Neural progenitor cell (in vitro differentiated cells): ENCODE data around the gene CCDC183. TPM values are rescaled to one million over a fixed set of nuclear protein-coding genes. Genes with fewer than 3 reads are reported as not detected.

Source experiments
- DNase-seq: peaks from one replicate; pipeline ENCODE4 v3.0.0-alpha.2; 2016; ENCODE audit warnings: low spot score
- H2AFZ ChIP-seq: fragments of 200-600 bp; sonication (generic); replicated peaks from 2 replicates; pipeline ENCODE4 v1.6.1; 2016; ENCODE audit warnings: antibody characterized with exemption
- H3F3A ChIP-seq: fragments of 200-600 bp; sonication (generic); 2 replicates; pipeline ENCODE4 v1.6.1; 2016; ENCODE audit warnings: antibody characterized with exemption, low read depth
- H3K27ac ChIP-seq: fragments of 200-600 bp; sonication (generic); 2 replicates; pipeline ENCODE4 v1.5.1; 2016; ENCODE audit warnings: mild to moderate bottlenecking
- H3K27me3 ChIP-seq: fragments of 200-600 bp; sonication (generic); 2 replicates; pipeline ENCODE4 v1.6.1; 2016; ENCODE audit warnings: mild to moderate bottlenecking, moderate library complexity
- H3K36me3 ChIP-seq: fragments of 200-600 bp; sonication (generic); 2 replicates; pipeline ENCODE4 v1.5.1; 2016
- H3K4me1 ChIP-seq: fragments of 200-600 bp; sonication (generic); 2 replicates; pipeline ENCODE4 v1.6.1; 2016; ENCODE audit warnings: mixed run types
- H3K4me2 ChIP-seq: fragments of 200-600 bp; sonication (generic); 2 replicates; pipeline ENCODE4 v1.6.1; 2016
- H3K4me3 ChIP-seq: fragments of 200-600 bp; sonication (generic); 2 replicates; pipeline ENCODE4 v1.5.1; 2016
- H3K79me2 ChIP-seq: fragments of 200-600 bp; sonication (generic); 2 replicates; pipeline ENCODE4 v1.6.1; 2016; ENCODE audit warnings: low read depth
- H3K9ac ChIP-seq: fragments of 200-600 bp; sonication (generic); 2 replicates; pipeline ENCODE4 v1.6.1; 2016
- H3K9me3 ChIP-seq: fragments of 200-600 bp; sonication (generic); 2 replicates; pipeline ENCODE4 v1.5.1; 2016; ENCODE audit warnings: low read depth
- H4K20me1 ChIP-seq: fragments of 200-600 bp; sonication (generic); 2 replicates; pipeline ENCODE4 v1.6.1; 2016; ENCODE audit warnings: low read depth
- H3K27ac Mint-ChIP-seq: 3 replicates; pipeline ENCODE4 v1.8.0; 2021; ENCODE audit warnings: mixed read lengths
- H3K27me3 Mint-ChIP-seq: 2 replicates; pipeline ENCODE4 v1.8.0; 2022; ENCODE audit warnings: low read depth, mild to moderate bottlenecking, inconsistent platforms, moderate library complexity, mixed read lengths; ENCODE audit not compliant: insufficient read depth
- H3K36me3 Mint-ChIP-seq: 3 replicates; pipeline ENCODE4 v1.8.0; 2021; ENCODE audit warnings: mixed read lengths
- H3K4me1 Mint-ChIP-seq: 3 replicates; pipeline ENCODE4 v1.8.0; 2021; ENCODE audit warnings: mixed read lengths
- H3K4me3 Mint-ChIP-seq: 3 replicates; pipeline ENCODE4 v1.8.0; 2021; ENCODE audit warnings: mild to moderate bottlenecking, moderate library complexity, mixed read lengths
- H3K9me3 Mint-ChIP-seq: 3 replicates; pipeline ENCODE4 v1.8.0; 2020; ENCODE audit warnings: mixed read lengths
- EZH2 ChIP-seq: fragments of 200-600 bp; sonication (generic); IDR thresholded peaks from 2 replicates; pipeline ENCODE4 v1.6.1; 2017; ENCODE audit warnings: antibody characterized with exemption, mild to moderate bottlenecking, moderate library complexity
- EZH2phosphoT487 ChIP-seq: fragments of 200-600 bp; sonication (generic); IDR thresholded peaks from 2 replicates; pipeline ENCODE4 v1.6.1; 2017; ENCODE audit warnings: antibody characterized with exemption
- total RNA-seq: library from RNA; depleted of rRNA; stranded (reverse); fragments of >200 nt; gene quantifications from 2 replicates; pipeline ENCODE4 v1.2.3, GENCODE V29; 2015; ENCODE audit warnings: low replicate concordance
- TF ChIP-seq, protein P1 (sequence below): fragments of 200-600 bp; sonication (generic); IDR thresholded peaks from 2 replicates; pipeline ENCODE4 v1.5.1; 2017; ENCODE audit warnings: antibody characterized with exemption, mild to moderate bottlenecking

The CCDC183 gene
- total RNA-seq, 1 donor from 2014 or later, result 0.84 TPM

- TF ChIP-seq EZH2phosphoT487, result no peak
- TF ChIP-seq, protein P1, sequence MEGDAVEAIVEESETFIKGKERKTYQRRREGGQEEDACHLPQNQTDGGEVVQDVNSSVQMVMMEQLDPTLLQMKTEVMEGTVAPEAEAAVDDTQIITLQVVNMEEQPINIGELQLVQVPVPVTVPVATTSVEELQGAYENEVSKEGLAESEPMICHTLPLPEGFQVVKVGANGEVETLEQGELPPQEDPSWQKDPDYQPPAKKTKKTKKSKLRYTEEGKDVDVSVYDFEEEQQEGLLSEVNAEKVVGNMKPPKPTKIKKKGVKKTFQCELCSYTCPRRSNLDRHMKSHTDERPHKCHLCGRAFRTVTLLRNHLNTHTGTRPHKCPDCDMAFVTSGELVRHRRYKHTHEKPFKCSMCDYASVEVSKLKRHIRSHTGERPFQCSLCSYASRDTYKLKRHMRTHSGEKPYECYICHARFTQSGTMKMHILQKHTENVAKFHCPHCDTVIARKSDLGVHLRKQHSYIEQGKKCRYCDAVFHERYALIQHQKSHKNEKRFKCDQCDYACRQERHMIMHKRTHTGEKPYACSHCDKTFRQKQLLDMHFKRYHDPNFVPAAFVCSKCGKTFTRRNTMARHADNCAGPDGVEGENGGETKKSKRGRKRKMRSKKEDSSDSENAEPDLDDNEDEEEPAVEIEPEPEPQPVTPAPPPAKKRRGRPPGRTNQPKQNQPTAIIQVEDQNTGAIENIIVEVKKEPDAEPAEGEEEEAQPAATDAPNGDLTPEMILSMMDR, result no peak
- TF ChIP-seq EZH2, result no peak
- H3K27ac ChIP-seq, result peak within 1 kb of the TSS; percentile 61
These were observed 11.3 kb downstream of the CCDC183 start, which contains the start of gene RABL6 for GRCh38 chr9:136807281-136808074. Gene RABL6 (plus strand): TSS chr9:136807948. CDS start chr9:136808197, 249 bp downstream.

DNA sequence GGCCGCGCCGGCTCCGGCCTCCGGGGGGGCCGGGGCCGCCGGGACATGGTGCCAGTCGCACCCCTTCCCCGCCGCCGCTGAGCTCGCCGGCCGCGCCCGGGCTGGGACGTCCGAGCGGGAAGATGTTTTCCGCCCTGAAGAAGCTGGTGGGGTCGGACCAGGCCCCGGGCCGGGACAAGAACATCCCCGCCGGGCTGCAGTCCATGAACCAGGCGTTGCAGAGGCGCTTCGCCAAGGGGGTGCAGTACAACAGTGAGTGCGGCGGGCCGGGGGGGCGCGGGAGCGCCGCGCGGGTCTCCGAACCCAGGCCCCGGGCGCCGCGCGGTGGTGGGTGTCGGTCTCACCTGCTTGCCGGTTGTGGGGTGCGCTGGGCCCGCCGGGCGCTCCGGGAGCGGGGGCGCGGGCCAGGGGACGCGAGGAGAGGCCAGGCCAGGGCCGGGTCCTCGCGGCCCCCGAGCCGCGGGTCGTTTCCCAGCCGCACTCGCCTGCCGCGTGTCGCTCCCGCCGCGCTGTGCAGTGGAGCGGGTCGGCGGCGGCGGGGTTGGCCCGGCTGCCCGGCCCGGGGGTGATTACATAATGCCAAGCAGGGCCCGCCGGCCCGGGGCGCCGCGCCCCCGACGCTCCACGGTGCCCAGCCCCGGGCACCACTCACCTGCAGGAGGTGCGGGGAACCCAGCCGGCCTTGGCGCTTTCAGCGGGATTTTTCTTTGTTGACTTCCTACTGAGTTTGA lies 12.1 kb downstream of the CCDC183 start:
- H3K79me2 ChIP-seq, result peaks cover 54% of the 10 kb centered on the region
- TF ChIP-seq EZH2, result no peak
- TF ChIP-seq, protein P1, result no peak
- no peak for TF ChIP-seq EZH2phosphoT487
- H3K27ac ChIP-seq, result peak overlapping the region; percentile 61
- H3K27me3 Mint-ChIP-seq, result peaks cover 6% of the 10 kb centered on the region
- peak overlapping the region; percentile 13 for H3K27ac Mint-ChIP-seq
- peaks cover 3% of the 10 kb centered on the region for H3K36me3 ChIP-seq
- H3K9me3 Mint-ChIP-seq, result peaks cover 2% of the 10 kb centered on the region
- H3K4me1 ChIP-seq, result peaks cover 25% of the 10 kb centered on the region
- H3K4me3 ChIP-seq, result peak overlapping the region; percentile 100
- peak; percentile 58 for DNase-seq
- peak overlapping the region; percentile 92 for H3K4me2 ChIP-seq
- peak overlapping the region; percentile 82 for H2AFZ ChIP-seq
- peak overlapping the region; percentile 89 for H3K4me3 Mint-ChIP-seq
- H3K4me1 Mint-ChIP-seq, result peaks cover 32% of the 10 kb centered on the region
- peak overlapping the region; percentile 83 for H3K9ac ChIP-seq
- no peaks in the 10 kb centered on the region for H3K9me3 ChIP-seq
- H4K20me1 ChIP-seq, result peaks cover 46% of the 10 kb centered on the region
- no peaks in the 10 kb centered on the region for H3F3A ChIP-seq
- no peaks in the 10 kb centered on the region for H3K27me3 ChIP-seq
- H3K36me3 Mint-ChIP-seq, result peaks cover 22% of the 10 kb centered on the region

More at GRCh38 chr9:136807281-136808074, 11.3 kb downstream of the CCDC183 start, which contains the start of gene RABL6:
- Histone ChIP-seq H3K4me3 (peak within 1 kb of the TSS; percentile 100), H3K9ac (peak within 1 kb of the TSS; percentile 83), H3K36me3 (peaks cover 3% of the 10 kb centered on the region), H3K4me2 (peak within 1 kb of the TSS; percentile 92), H3K9me3 (no peaks in the 10 kb centered on the region), H4K20me1 (peaks cover 39% of the 10 kb centered on the region), H3F3A (no peaks in the 10 kb centered on the region), H3K27me3 (no peaks in the 10 kb centered on the region), H3K79me2 (peaks cover 46% of the 10 kb centered on the region), H2AFZ (peak within 1 kb of the TSS; percentile 94), H3K4me1 (peaks cover 25% of the 10 kb centered on the region)
- Mint-ChIP-seq H3K36me3 (peaks cover 16% of the 10 kb centered on the region), H3K9me3 (peaks cover 2% of the 10 kb centered on the region), H3K4me3 (peak within 1 kb of the TSS; percentile 91), H3K27me3 (peaks cover 6% of the 10 kb centered on the region), H3K27ac (peak within 1 kb of the TSS; percentile 13), H3K4me1 (peaks cover 32% of the 10 kb centered on the region)
- DNase-seq, result peak; percentile 92

DNA sequence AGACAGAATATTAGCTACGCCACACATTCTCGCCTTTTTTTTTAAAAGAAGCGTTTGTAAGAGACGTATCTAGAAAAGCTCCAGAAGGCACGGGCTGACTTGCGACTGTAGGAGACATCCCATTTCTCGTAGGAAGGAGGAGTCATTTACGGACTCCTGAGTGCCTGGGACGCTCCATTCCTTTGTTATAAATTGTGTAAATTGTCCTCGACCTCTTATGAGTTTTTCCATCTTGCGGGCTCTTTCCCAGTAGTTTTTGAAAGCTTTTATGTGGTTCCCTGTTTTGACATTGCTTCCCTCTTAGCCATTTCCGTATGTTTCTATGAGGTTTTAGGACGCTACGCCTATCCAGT lies 12.6 kb downstream of the CCDC183 start:
- H3K4me3 Mint-ChIP-seq, result peak overlapping the region; percentile 89
- H3K36me3 Mint-ChIP-seq, result peaks cover 22% of the 10 kb centered on the region
- Histone ChIP-seq H2AFZ (no peak overlapping the region), H3K9ac (peak overlapping the region; percentile 83), H3K4me2 (peak overlapping the region; percentile 92), H3K9me3 (no peaks in the 10 kb centered on the region), H3K79me2 (peaks cover 56% of the 10 kb centered on the region), H3K4me1 (peaks cover 25% of the 10 kb centered on the region), H3K27me3 (no peaks in the 10 kb centered on the region), H3F3A (no peaks in the 10 kb centered on the region), H3K27ac (no peak overlapping the region), H4K20me1 (peaks cover 51% of the 10 kb centered on the region), H3K4me3 (peak overlapping the region; percentile 100), H3K36me3 (peaks cover 3% of the 10 kb centered on the region)
- DNase-seq, result peak; percentile 43
- peak overlapping the region; percentile 13 for H3K27ac Mint-ChIP-seq
- peaks cover 9% of the 10 kb centered on the region for H3K27me3 Mint-ChIP-seq
- peaks cover 32% of the 10 kb centered on the region for H3K4me1 Mint-ChIP-seq
- H3K9me3 Mint-ChIP-seq, result peaks cover 2% of the 10 kb centered on the region
- no peak for TF ChIP-seq EZH2phosphoT487
- no peak for TF ChIP-seq EZH2
- TF ChIP-seq, protein P1, result no peak
